Coronary artery (tissue), 2 donors: ENCODE measurements around the gene CACNB2.

ENCODE experiments used
- DNase-seq: peaks from one replicate; pipeline ENCODE4 v3.0.0-alpha.2; 2017; ENCODE audit warnings: low spot score
- H3K27ac ChIP-seq, 2 donors: fragments of 200-600 bp; sonication (generic); one replicate each; pipeline ENCODE4 v1.5.1; 2016 to 2019
- H3K4me3 ChIP-seq: fragments of 200-600 bp; sonication (generic); 2 replicates; pipeline ENCODE4 v1.5.1; 2016; ENCODE audit warnings: mild to moderate bottlenecking, moderate library complexity
- CTCF ChIP-seq: fragments of 200-600 bp; sonication (generic); IDR thresholded peaks from one replicate; pipeline ENCODE4 v1.5.1; 2019; ENCODE audit warnings: antibody characterized with exemption

Gene CACNB2

GRCh38 chr10:18196806-18197550, 56.8 kb downstream of the CACNB2 start:
- TF ChIP-seq CTCF = no peak
- no peak overlapping the region for H3K4me3 ChIP-seq
- no peak for DNase-seq
- H3K27ac ChIP-seq = peak overlapping the region in 1 of 2 donors; percentile 58

- DNase-seq = no peak
- H3K27ac ChIP-seq = peak overlapping the region in 1 of 2 donors; percentile 58
Measured at GRCh38 chr10:18197706-18198105, 57.5 kb downstream of the CACNB2 start.

GRCh38 chr10:18201877-18202276, 61.7 kb downstream of the CACNB2 start:
- no peak for DNase-seq

More at GRCh38 chr10:18197706-18198105, 57.5 kb downstream of the CACNB2 start:
- no peak overlapping the region for H3K4me3 ChIP-seq
- TF ChIP-seq CTCF = no peak

GRCh38 chr10:18202680-18203460, 62.6 kb downstream of the CACNB2 start:
- TF ChIP-seq CTCF = no peak
- no peak overlapping the region for H3K4me3 ChIP-seq
- no peak for DNase-seq
- H3K27ac ChIP-seq = peak overlapping the region in 1 of 2 donors; percentile 66

More at GRCh38 chr10:18201877-18202276, 61.7 kb downstream of the CACNB2 start:
- Histone ChIP-seq H3K4me3 (no peak overlapping the region), H3K27ac (no peak overlapping the region)
- no peak for TF ChIP-seq CTCF

GRCh38 chr10:18203471-18203870, 63.2 kb downstream of the CACNB2 start:
- Histone ChIP-seq H3K4me3 (no peak overlapping the region), H3K27ac (peak overlapping the region in 1 of 2 donors; percentile 66)
- TF ChIP-seq CTCF = no peak
- DNase-seq = no peak

GRCh38 chr10:18204039-18204835, 64.0 kb downstream of the CACNB2 start:
- DNase-seq = no peak
- peak overlapping the region in 1 of 2 donors; percentile 66 for H3K27ac ChIP-seq
- no peak overlapping the region for H3K4me3 ChIP-seq
- TF ChIP-seq CTCF = no peak
